ENCODE data around the gene PPFIA1. TPM values are rescaled to one million over a fixed set of nuclear protein-coding genes. Genes with fewer than 3 reads are reported as not detected.

Gene PPFIA1
- polyA plus RNA-seq, 2 of the 4 experiments (the other 2 are of a cell fraction): 23.3 to 45.6 TPM

DNA sequence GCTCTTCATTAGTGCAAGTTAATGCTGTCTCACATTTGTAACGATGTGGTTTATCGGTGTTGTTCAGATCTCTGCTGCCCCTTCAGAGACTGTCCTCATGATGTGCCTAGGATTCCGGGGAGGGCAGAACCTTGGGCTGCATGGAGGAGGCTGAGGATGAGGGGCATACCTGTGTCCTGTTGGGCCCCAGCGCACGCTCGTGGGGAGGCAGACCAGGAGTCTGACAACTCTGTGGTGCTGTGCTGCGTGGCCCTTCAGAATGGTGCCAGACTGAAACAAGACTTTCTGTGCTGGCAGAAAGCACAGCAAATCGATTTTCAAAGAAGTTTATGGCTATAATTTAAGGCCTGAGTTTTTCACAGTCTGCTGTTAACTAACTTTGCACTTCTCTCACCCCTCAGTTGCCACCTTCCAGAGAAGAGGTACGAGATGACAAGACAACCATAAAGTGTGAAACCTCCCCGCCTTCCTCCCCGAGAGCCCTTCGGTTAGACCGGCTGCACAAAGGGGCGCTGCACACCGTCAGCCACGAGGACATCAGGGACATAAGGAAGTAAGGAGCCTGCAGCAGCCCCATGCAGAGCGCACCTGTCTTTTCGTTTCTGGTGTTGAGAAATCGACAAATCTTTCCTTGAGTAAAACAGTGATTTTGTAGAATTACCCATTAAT is 83.5 kb downstream of the PPFIA1 start:
- TF ChIP-seq CHD4 (IDR thresholded peaks at IDR 0.05; ENCODE audit: borderline replicate concordance): no peak
- no peak for TF ChIP-seq MAZ (IDR thresholded peaks at IDR 0.05; ENCODE audit: borderline replicate concordance, low read depth, low read length)
- TF ChIP-seq, protein P1, sequence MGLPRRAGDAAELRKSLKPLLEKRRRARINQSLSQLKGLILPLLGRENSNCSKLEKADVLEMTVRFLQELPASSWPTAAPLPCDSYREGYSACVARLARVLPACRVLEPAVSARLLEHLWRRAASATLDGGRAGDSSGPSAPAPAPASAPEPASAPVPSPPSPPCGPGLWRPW (IDR thresholded peaks at IDR 0.05): no peak
- no peak for TF ChIP-seq JUNB (IDR thresholded peaks at IDR 0.05)
- no peak for TF ChIP-seq SREBF2 (IDR thresholded peaks at IDR 0.05)
- no peak for TF ChIP-seq RARB (CRISPR knock-in tag; IDR thresholded peaks at IDR 0.05)
- Histone ChIP-seq H3K9me3 (no peaks in the 10 kb centered on the region), H3K27ac (no peak overlapping the region), H3K4me3 (no peak overlapping the region), H3K4me2 (no peak overlapping the region), H3K4me1 (no peaks in the 10 kb centered on the region)
- ChIA-PET CTCF (interaction anchor here (0.9 kb wide), 1 partner anchor 14 kb away, joined by 3 read pairs; no protein-coding TSS in a partner anchor), POLR2A (no interaction called here)
- WGBS (ENCODE audit: missing lambda C conversion rate): 89% methylated on average over 19 of the region's 19 CpGs
- DNase-seq (ENCODE audit: low read depth in 1 of 2, low spot score in 1 of 2): no peak
- ATAC-seq: no peak
- no peak for FAIRE-seq

DNA sequence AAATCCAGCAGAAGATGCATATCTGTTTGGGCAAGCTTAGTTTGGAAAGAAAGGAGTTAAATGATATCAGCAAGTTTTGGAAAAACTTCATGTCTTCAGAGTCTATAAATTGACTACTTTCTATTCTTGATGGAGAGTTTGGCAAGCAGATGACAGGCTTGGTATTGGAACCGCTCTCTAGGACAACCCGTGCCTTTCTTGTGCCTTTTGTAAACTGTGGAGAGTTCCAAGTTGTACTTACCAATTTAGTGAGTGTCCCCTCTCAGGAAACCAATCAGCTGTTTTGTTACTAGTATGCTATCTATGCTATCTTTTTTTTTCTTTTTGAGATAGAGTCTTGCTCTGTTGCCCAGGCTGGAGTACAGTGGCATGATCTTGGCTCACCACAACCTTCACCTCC is 84.1 kb downstream of the PPFIA1 start:
- TF ChIP-seq, protein P2, sequence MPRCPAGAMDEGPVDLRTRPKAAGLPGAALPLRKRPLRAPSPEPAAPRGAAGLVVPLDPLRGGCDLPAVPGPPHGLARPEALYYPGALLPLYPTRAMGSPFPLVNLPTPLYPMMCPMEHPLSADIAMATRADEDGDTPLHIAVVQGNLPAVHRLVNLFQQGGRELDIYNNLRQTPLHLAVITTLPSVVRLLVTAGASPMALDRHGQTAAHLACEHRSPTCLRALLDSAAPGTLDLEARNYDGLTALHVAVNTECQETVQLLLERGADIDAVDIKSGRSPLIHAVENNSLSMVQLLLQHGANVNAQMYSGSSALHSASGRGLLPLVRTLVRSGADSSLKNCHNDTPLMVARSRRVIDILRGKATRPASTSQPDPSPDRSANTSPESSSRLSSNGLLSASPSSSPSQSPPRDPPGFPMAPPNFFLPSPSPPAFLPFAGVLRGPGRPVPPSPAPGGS (IDR thresholded peaks at IDR 0.05): no peak
- TF ChIP-seq ZNF302 (CRISPR knock-in tag; IDR thresholded peaks at IDR 0.05) (no peak), JUNB (IDR thresholded peaks at IDR 0.05) (no peak), CBX8 (IDR thresholded peaks at IDR 0.05) (no peak), EHF (CRISPR knock-in tag; IDR thresholded peaks at IDR 0.05) (no peak), EHMT2 (IDR thresholded peaks at IDR 0.05; ENCODE audit: low read depth) (no peak), HOXA7 (CRISPR knock-in tag; IDR thresholded peaks at IDR 0.05) (no peak)
- TF ChIP-seq, protein P3, sequence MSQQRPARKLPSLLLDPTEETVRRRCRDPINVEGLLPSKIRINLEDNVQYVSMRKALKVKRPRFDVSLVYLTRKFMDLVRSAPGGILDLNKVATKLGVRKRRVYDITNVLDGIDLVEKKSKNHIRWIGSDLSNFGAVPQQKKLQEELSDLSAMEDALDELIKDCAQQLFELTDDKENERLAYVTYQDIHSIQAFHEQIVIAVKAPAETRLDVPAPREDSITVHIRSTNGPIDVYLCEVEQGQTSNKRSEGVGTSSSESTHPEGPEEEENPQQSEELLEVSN (IDR thresholded peaks at IDR 0.05; ENCODE audit: borderline replicate concordance, low read depth): no peak
- ChIA-PET POLR2A (no interaction called here), CTCF (interaction anchor here (0.9 kb wide), 1 partner anchor 15 kb away, joined by 3 read pairs; no protein-coding TSS in a partner anchor)
- 93% methylated on average over 2 of the region's 2 CpGs for WGBS (ENCODE audit: missing lambda C conversion rate)
- ATAC-seq: no peak
- DNase-seq (ENCODE audit: low read depth in 1 of 2, low spot score in 1 of 2): no peak
- Histone ChIP-seq H3K4me2 (no peak overlapping the region), H3K4me1 (no peaks in the 10 kb centered on the region), H3K4me3 (no peak overlapping the region), H3K9me3 (no peaks in the 10 kb centered on the region), H3K27ac (no peak overlapping the region)
- FAIRE-seq: no peak

DNA sequence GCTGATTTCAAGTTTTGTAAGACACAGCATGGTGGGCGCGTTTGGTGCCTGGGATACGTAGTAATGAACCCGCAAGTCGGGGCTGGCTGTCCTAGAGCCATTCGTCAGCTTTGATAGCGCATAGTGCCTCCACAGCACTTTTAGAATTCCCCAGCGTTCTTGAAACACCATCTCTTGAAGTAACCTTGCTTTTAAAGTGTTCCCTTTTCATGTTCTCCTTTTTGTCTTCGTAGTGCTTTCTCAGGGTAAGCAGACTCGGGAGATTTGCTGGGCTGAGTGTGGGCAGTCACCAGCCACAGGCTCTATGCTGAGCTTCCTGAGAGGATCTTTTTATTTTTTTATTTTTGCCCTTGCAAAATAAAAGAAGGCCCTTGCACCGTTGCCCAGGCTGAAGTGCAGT is 88.3 kb downstream of the PPFIA1 start:
- TF ChIP-seq BHLHE40 (IDR thresholded peaks at IDR 0.05; ENCODE audit: low read depth, low read length): no peak
- TF ChIP-seq HOXB5 (CRISPR knock-in tag; IDR thresholded peaks at IDR 0.05): no peak
- TF ChIP-seq EHMT2 (IDR thresholded peaks at IDR 0.05; ENCODE audit: low read depth): no peak
- no peak for TF ChIP-seq FOXS1 (CRISPR knock-in tag; IDR thresholded peaks at IDR 0.05)
- TF ChIP-seq, protein P4, sequence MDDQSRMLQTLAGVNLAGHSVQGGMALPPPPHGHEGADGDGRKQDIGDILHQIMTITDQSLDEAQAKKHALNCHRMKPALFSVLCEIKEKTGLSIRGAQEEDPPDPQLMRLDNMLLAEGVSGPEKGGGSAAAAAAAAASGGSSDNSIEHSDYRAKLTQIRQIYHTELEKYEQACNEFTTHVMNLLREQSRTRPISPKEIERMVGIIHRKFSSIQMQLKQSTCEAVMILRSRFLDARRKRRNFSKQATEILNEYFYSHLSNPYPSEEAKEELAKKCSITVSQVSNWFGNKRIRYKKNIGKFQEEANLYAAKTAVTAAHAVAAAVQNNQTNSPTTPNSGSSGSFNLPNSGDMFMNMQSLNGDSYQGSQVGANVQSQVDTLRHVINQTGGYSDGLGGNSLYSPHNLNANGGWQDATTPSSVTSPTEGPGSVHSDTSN (IDR thresholded peaks at IDR 0.05): no peak
- TF ChIP-seq JUNB (IDR thresholded peaks at IDR 0.05): no peak
- TF ChIP-seq FOSB (CRISPR knock-in tag; IDR thresholded peaks at IDR 0.05): no peak
- CTCF ChIA-PET: interaction anchor here (1.1 kb wide), 1 partner anchor 108 kb away, joined by 4 read pairs; no protein-coding TSS in a partner anchor
- H3K4me2 ChIP-seq: no peak overlapping the region
- POLR2A ChIA-PET: no interaction called here
- FAIRE-seq (no peak), ATAC-seq (no peak), DNase-seq (ENCODE audit: low read depth in 1 of 2, low spot score in 1 of 2) (no peak)
- WGBS (ENCODE audit: missing lambda C conversion rate): 94% methylated on average over 11 of the region's 11 CpGs
- H3K4me1 ChIP-seq: no peaks in the 10 kb centered on the region
- no peaks in the 10 kb centered on the region for H3K9me3 ChIP-seq
- H3K27ac ChIP-seq: no peak overlapping the region
- H3K4me3 ChIP-seq: no peak overlapping the region
